HG03432 (cell line): ENCODE results near the gene ECSCR.
"Not testable (repeated sequence)": the region's sequence is repeated elsewhere in the genome, so short reads cannot be mapped to it uniquely, and the experiment has no call there.

ENCODE experiments used
- ATAC-seq: cut with Tn5 transposase; IDR thresholded peaks from one replicate; pipeline ENCODE4 v1.9.1; 2021; ENCODE audit warnings: mild to moderate bottlenecking, moderate library complexity; ENCODE audit not compliant: unreplicated experiment

Gene ECSCR

GRCh38 chr5:139446956-139447779 is 15.4 kb downstream of the ECSCR start:
- ATAC-seq: peak; percentile 72

- no peak for ATAC-seq
Observed at GRCh38 chr5:139445325-139446170, 17.0 kb downstream of the ECSCR start.

GRCh38 chr5:139443831-139444453 is 18.6 kb downstream of the ECSCR start:
- no peak for ATAC-seq

- not testable (repeated sequence) for ATAC-seq
Observed at GRCh38 chr5:139440416-139440815, 22.1 kb downstream of the ECSCR start.

- ATAC-seq: peak; percentile 92
Observed at GRCh38 chr5:139439013-139439903, 23.3 kb downstream of the ECSCR start, which contains the start of gene DNAJC18. Gene DNAJC18 (minus strand): TSS chr5:139439525. CDS start chr5:139439445, 80 bp downstream.

GRCh38 chr5:139438707-139439012 is 23.9 kb downstream of the ECSCR start:
- no peak for ATAC-seq

GRCh38 chr5:139435676-139436075 is 26.9 kb downstream of the ECSCR start:
- no peak for ATAC-seq

GRCh38 chr5:139431706-139432105 is 30.8 kb downstream of the ECSCR start:
- ATAC-seq: no peak

GRCh38 chr5:139430015-139430414 is 32.5 kb downstream of the ECSCR start:
- no peak for ATAC-seq

- no peak for ATAC-seq
Observed at GRCh38 chr5:139426203-139426885, 36.2 kb downstream of the ECSCR start.

GRCh38 chr5:139425497-139425896 is 37.0 kb downstream of the ECSCR start:
- no peak for ATAC-seq

- ATAC-seq: peak; percentile 63
Observed at GRCh38 chr5:139422307-139422893, 40.1 kb downstream of the ECSCR start.

GRCh38 chr5:139419226-139420192 is 43.0 kb downstream of the ECSCR start:
- no peak for ATAC-seq

GRCh38 chr5:139418793-139419192 is 43.8 kb downstream of the ECSCR start:
- ATAC-seq: no peak

- no peak for ATAC-seq
Observed at GRCh38 chr5:139417214-139417613, 45.3 kb downstream of the ECSCR start.

GRCh38 chr5:139416651-139417050 is 45.9 kb downstream of the ECSCR start:
- ATAC-seq: no peak

GRCh38 chr5:139415869-139416268 is 46.7 kb downstream of the ECSCR start:
- ATAC-seq: no peak

- no peak for ATAC-seq
Observed at GRCh38 chr5:139415221-139415861, 47.2 kb downstream of the ECSCR start.
